SK-N-SH (cell line): Measurements from ENCODE around the gene EEF1AKMT4. TPM values are rescaled to one million over a fixed set of nuclear protein-coding genes. Genes with fewer than 3 reads are reported as not detected.

Source experiments
- CTCF ChIA-PET: fragments of 300-600, 350-600 bp; formaldehyde crosslinking; extraction: SDS; loops from one replicate; lab custom pipeline; 2021; lab: Yijun Ruan, JAX
- POLR2A ChIA-PET: fragments of 350-600 bp; sonication (Branson Sonifier 250); formaldehyde crosslinking; extraction: SDS; loops from one replicate; lab custom pipeline; 2020; ENCODE audit warnings: antibody characterized with exemption, inconsistent platforms; lab: Yijun Ruan, JAX
- DNase-seq: peaks from one replicate; pipeline ENCODE4 v3.0.0; 2012
- H2AFZ ChIP-seq: fragments of 200-600 bp; sonication (generic); 2 replicates; pipeline ENCODE4 v1.8.1; 2016; ENCODE audit warnings: antibody characterized with exemption, mild to moderate bottlenecking, low read depth
- H3F3A ChIP-seq: fragments of 200-600 bp; sonication (generic); replicated peaks from 2 replicates; pipeline ENCODE3; 2016; ENCODE audit warnings: antibody characterized with exemption, mild to moderate bottlenecking; ENCODE audit not compliant: insufficient read depth
- H3K27ac ChIP-seq, 2 experiments: fragments of 200-500 bp in 1 of 2; fragments of 200-600 bp in 1 of 2; sonication (Bioruptor generic) in 1 of 2; sonication (generic), shearing (Covaris generic) in 1 of 2; 2 replicates each; pipeline versions ENCODE4 v1.5.1 to v1.6.1; 2014 to 2016; ENCODE audit warnings: low read depth in 2 of 2, inconsistent platforms in 1 of 2, low read length in 1 of 2, mild to moderate bottlenecking in 1 of 2, mixed read lengths in 1 of 2
- H3K27me3 ChIP-seq: fragments of 200-600 bp; sonication (generic), shearing (Covaris generic); 2 replicates; pipeline ENCODE4 v1.6.1; 2016; ENCODE audit warnings: mixed run types; ENCODE audit not compliant: insufficient read depth
- H3K36me3 ChIP-seq, 2 experiments: fragments of 200-500 bp in 1 of 2; fragments of 200-600 bp in 1 of 2; sonication (Bioruptor generic) in 1 of 2; sonication (generic) in 1 of 2; replicated peaks in 1 of 2; 2 replicates each; pipeline versions ENCODE3 to v1.5.1; 2014 to 2016; ENCODE audit warnings: low read length in 1 of 2, mild to moderate bottlenecking in 1 of 2; ENCODE audit not compliant: insufficient read depth in 2 of 2, control insufficient read depth in 1 of 2
- H3K4me1 ChIP-seq, 2 experiments: fragments of 200-500 bp in 1 of 2; fragments of 200-600 bp in 1 of 2; sonication (Bioruptor generic) in 1 of 2; sonication (generic), shearing (Covaris generic) in 1 of 2; 2 replicates each; pipeline versions ENCODE4 v1.5.1 to v1.6.1; 2014 to 2016; ENCODE audit warnings: low read depth in 1 of 2, low read length in 1 of 2, mixed run types in 1 of 2; ENCODE audit not compliant: insufficient read depth in 2 of 2, control insufficient read depth in 1 of 2
- H3K4me2 ChIP-seq: fragments of 200-600 bp; sonication (generic), shearing (Covaris generic); 2 replicates; pipeline ENCODE4 v1.6.1; 2017; ENCODE audit warnings: mixed run types
- H3K4me3 ChIP-seq, 2 experiments: fragments of 200-500 bp in 1 of 2; fragments of 200-600 bp in 1 of 2; sonication (Bioruptor generic) in 1 of 2; sonication (generic), shearing (Covaris generic) in 1 of 2; 2 replicates each; pipeline versions ENCODE4 v1.5.1 to v1.8.1; 2014 to 2016; ENCODE audit warnings: low read depth in 2 of 2, inconsistent platforms in 1 of 2, low read length in 1 of 2, mild to moderate bottlenecking in 1 of 2, mixed read lengths in 1 of 2, moderate library complexity in 1 of 2
- H3K79me2 ChIP-seq: fragments of 200-600 bp; sonication (generic); 2 replicates; pipeline ENCODE4 v1.8.1; 2017; ENCODE audit warnings: mild to moderate bottlenecking; ENCODE audit not compliant: insufficient read depth
- H3K9ac ChIP-seq: fragments of 200-600 bp; sonication (generic); 2 replicates; pipeline ENCODE4 v1.6.1; 2017; ENCODE audit warnings: mixed run types
- H3K9me2 ChIP-seq: fragments of 200-600 bp; sonication (generic); 2 replicates; pipeline ENCODE4 v1.6.1; 2017; ENCODE audit warnings: mixed run types
- H3K9me3 ChIP-seq: fragments of 200-600 bp; sonication (generic); 2 replicates; pipeline ENCODE4 v1.6.1; 2017; ENCODE audit warnings: mixed run types, mild to moderate bottlenecking, moderate library complexity
- H4K20me1 ChIP-seq: fragments of 200-600 bp; sonication (generic); 2 replicates; pipeline ENCODE4 v1.6.1; 2017; ENCODE audit warnings: mild to moderate bottlenecking, mixed run types; ENCODE audit not compliant: insufficient read depth
- RAD21 ChIP-seq: IDR thresholded peaks from 2 replicates; pipeline ENCODE4 v1.6.1; 2012; ENCODE audit warnings: mild to moderate bottlenecking, low read length
- RCOR1 ChIP-seq: fragments of 150-350 bp; IDR thresholded peaks from 2 replicates; pipeline ENCODE4 v1.6.1; 2017; ENCODE audit warnings: antibody characterized with exemption, low read length
- SMC3 ChIP-seq: IDR thresholded peaks from 2 replicates; pipeline ENCODE4 v1.6.1; 2012; ENCODE audit warnings: low read depth, low read length, improper control_type of control experiment
- WGBS: methylation state at CpG from one replicate; pipeline ENCODE4 v1.1.6; 2017; ENCODE audit warnings: low lambda C conversion rate; 5-methylcytosine and 5-hydroxymethylcytosine counted together
- polyA plus RNA-seq, 3 experiments: library from polyadenylated mRNA; depleted of rRNA; stranded (reverse); fragments of >200 nt; gene quantifications; 2 replicates each; pipeline ENCODE4 v1.2.3, GENCODE V29; 2012
- TF ChIP-seq, protein P1 (sequence below): IDR thresholded peaks from 2 replicates; pipeline ENCODE4 v1.4.0; 2012; ENCODE audit warnings: low read depth, borderline replicate concordance
- TF ChIP-seq, protein P2 (sequence below): fragments of 200-600 bp; sonication (generic); IDR thresholded peaks from 2 replicates; pipeline ENCODE4 v1.6.1; 2017; ENCODE audit warnings: antibody characterized with exemption, mild to moderate bottlenecking, moderate library complexity
- TF ChIP-seq, protein P3 (sequence below): fragments of 150-350 bp; IDR thresholded peaks from 2 replicates; pipeline ENCODE4 v1.6.1; 2016; ENCODE audit warnings: mild to moderate bottlenecking, low read depth, low read length

Gene EEF1AKMT4
- polyA plus RNA-seq, 1 of the 3 experiments (the other 2 are of a cell fraction) = 9.3 TPM

DNA sequence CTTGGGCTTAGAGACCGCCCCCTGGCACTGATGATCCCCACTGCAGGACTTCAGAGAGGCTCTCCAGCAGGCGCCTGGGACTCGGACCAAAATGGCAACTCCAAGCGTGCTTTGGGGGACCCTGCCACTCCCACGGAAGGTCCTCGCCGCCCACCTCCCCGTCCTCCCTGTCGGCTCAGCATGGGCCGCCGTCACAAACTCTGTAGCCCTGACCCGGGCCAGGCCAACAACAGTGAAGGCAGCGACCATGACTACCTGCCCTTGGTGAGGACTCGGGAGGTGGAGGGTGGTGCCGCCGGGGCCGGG lies 8.4 kb upstream of the EEF1AKMT4 start (continued):
- TF ChIP-seq, protein P1, sequence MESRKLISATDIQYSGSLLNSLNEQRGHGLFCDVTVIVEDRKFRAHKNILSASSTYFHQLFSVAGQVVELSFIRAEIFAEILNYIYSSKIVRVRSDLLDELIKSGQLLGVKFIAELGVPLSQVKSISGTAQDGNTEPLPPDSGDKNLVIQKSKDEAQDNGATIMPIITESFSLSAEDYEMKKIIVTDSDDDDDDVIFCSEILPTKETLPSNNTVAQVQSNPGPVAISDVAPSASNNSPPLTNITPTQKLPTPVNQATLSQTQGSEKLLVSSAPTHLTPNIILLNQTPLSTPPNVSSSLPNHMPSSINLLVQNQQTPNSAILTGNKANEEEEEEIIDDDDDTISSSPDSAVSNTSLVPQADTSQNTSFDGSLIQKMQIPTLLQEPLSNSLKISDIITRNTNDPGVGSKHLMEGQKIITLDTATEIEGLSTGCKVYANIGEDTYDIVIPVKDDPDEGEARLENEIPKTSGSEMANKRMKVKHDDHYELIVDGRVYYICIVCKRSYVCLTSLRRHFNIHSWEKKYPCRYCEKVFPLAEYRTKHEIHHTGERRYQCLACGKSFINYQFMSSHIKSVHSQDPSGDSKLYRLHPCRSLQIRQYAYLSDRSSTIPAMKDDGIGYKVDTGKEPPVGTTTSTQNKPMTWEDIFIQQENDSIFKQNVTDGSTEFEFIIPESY = no peak

DNA sequence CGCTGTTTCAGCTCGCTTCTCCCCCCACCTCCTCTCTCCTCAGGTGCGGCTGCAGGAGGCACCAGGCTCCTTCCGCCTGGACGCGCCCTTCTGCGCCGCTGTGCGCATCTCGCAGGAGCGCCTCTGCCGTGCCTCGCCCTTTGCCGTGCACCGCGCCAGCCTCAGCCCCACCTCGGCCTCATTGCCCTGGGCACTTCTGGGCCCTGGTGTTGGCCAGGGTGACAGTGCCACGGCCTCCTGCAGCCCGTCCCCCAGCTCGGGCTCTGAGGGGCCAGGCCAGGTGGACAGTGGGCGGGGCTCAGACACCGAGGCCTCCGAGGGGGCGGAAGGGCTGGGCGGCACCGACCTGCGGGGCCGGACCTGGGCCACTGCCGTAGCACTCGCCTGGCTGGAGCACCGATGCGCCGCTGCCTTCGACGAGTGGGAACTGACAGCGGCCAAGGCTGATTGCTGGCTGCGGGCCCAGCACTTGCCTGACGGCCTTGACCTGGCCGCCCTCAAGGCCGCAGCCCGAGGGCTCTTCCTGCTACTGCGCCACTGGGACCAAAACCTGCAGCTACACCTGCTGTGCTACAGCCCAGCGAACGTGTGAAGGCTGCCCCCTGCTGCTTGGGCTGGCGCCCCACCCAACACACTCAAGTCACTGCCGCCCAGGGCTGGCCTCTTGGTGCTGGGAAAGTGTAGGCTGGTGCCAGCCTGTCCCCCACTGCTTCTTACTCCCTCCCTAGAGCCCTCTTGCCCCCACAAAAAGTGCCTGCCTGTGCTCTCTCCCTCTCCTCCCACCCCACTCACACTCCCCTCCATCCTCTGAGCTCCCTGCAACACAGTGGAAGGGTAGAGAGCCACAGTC lies 7.8 kb upstream of the EEF1AKMT4 start:
- H3K27ac ChIP-seq = no peak overlapping the region
- no peak overlapping the region for H3K4me3 ChIP-seq
- 97% methylated on average over 23 of the region's 46 CpGs for WGBS
- H3F3A ChIP-seq = no peaks in the 10 kb centered on the region
- peaks cover 4 to 38% of the 10 kb centered on the region in 2 experiments for H3K36me3 ChIP-seq
- H3K9ac ChIP-seq = no peak overlapping the region
- no peaks in the 10 kb centered on the region; a peak in 1 of 4 replicates for H3K4me1 ChIP-seq
- peaks cover 2% of the 10 kb centered on the region; the same call in 1 of the 2 replicates for H3K79me2 ChIP-seq
- DNase-seq = peak; percentile 61
- no peaks in the 10 kb centered on the region for H3K27me3 ChIP-seq
- H4K20me1 ChIP-seq = 0 out of 2 replicates have a peak, but pooled peaks cover 11% of the 10 kb centered on the region
- no peak overlapping the region for H3K4me2 ChIP-seq
- POLR2A ChIA-PET = interaction anchor here (0.9 to 1.2 kb wide), 2 partner anchors 9 to 12 kb away, joined by 3 read pairs; no protein-coding TSS in a partner anchor
- CTCF ChIA-PET = interaction anchor here (0.9 to 3.6 kb wide), 8 partner anchors 8 to 346 kb away, joined by 3 to 18 read pairs (median 6); partner anchors contain the start of genes EEF1AKMT4 and VWA5B2
- no peaks in the 10 kb centered on the region for H3K9me3 ChIP-seq
- H3K9me2 ChIP-seq = no peaks in the 10 kb centered on the region
- TF ChIP-seq, protein P1 = no peak
- TF ChIP-seq RAD21 = peak; percentile 57
- TF ChIP-seq SMC3 = peak; percentile 34; the same call in 1 of the 2 replicates
- TF ChIP-seq, protein P2, sequence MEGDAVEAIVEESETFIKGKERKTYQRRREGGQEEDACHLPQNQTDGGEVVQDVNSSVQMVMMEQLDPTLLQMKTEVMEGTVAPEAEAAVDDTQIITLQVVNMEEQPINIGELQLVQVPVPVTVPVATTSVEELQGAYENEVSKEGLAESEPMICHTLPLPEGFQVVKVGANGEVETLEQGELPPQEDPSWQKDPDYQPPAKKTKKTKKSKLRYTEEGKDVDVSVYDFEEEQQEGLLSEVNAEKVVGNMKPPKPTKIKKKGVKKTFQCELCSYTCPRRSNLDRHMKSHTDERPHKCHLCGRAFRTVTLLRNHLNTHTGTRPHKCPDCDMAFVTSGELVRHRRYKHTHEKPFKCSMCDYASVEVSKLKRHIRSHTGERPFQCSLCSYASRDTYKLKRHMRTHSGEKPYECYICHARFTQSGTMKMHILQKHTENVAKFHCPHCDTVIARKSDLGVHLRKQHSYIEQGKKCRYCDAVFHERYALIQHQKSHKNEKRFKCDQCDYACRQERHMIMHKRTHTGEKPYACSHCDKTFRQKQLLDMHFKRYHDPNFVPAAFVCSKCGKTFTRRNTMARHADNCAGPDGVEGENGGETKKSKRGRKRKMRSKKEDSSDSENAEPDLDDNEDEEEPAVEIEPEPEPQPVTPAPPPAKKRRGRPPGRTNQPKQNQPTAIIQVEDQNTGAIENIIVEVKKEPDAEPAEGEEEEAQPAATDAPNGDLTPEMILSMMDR = peak; percentile 27
- TF ChIP-seq, protein P3, sequence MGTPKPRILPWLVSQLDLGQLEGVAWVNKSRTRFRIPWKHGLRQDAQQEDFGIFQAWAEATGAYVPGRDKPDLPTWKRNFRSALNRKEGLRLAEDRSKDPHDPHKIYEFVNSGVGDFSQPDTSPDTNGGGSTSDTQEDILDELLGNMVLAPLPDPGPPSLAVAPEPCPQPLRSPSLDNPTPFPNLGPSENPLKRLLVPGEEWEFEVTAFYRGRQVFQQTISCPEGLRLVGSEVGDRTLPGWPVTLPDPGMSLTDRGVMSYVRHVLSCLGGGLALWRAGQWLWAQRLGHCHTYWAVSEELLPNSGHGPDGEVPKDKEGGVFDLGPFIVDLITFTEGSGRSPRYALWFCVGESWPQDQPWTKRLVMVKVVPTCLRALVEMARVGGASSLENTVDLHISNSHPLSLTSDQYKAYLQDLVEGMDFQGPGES = no peak
- no peak for TF ChIP-seq RCOR1
- no peak overlapping the region for H2AFZ ChIP-seq
